Measurements from ENCODE around the gene HJV.
"Not testable (repeated sequence)": the region's sequence is repeated elsewhere in the genome, so short reads cannot be mapped to it uniquely, and the experiment has no call there.

HJV gene, protein sequence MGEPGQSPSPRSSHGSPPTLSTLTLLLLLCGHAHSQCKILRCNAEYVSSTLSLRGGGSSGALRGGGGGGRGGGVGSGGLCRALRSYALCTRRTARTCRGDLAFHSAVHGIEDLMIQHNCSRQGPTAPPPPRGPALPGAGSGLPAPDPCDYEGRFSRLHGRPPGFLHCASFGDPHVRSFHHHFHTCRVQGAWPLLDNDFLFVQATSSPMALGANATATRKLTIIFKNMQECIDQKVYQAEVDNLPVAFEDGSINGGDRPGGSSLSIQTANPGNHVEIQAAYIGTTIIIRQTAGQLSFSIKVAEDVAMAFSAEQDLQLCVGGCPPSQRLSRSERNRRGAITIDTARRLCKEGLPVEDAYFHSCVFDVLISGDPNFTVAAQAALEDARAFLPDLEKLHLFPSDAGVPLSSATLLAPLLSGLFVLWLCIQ

DNA sequence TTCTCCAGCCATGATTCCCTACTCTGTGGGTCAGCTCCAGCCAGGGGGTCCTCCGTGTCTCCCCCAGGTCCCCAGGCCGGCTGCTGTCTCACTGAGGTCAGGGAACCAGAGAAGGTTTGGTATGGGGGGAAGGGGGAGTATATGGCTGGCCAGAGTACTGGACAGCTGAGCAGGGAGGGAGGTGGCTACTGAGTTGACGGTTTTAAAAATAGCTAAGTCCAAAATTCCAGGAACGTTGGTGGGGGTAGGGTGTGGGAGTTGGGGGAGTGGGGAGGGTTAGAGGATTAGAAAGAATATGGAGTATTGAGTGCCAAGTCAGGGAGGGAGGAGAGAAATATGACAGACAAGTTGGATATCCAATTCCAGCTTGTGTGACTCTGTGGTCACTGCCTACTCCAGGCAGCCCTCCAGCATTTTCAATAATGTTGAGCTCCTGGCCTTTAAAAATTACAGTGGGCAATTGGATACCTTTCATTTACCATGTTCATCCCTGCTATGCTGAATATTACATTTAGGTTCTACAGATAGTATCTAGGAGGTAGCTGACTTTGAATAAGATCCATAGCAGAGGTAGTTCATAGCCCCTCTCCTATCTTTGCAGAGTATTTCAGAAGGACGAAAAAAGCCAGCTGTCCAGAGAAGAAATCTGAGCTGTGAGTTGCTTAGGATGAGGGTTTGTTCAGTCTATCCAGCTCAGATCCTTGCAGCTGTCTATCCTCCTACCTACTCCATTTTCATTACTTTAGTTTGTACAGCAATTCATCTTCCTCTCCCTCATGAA is at the start of gene HJV:
Gene HJV (minus strand): TSS at position 114 of the 781 bp plus-strand sequence. CDS start 1,504 bp downstream, outside the sequence.
- Mint-ChIP-seq H3K9me3 (no peaks in the 10 kb centered on the region), H3K36me3 (ENCODE audit: insufficient read depth) (no peaks in the 10 kb centered on the region), H3K4me1 (peaks cover 6% of the 10 kb centered on the region), H3K4me3 (no peak within 1 kb of the TSS), H3K27me3 (peaks cover 74% of the 10 kb centered on the region), H3K27ac (ENCODE audit: low read depth) (no peak within 1 kb of the TSS)
- no peak for ATAC-seq (replicated peaks; ENCODE audit: extremely low read depth, poor library complexity, severe bottlenecking)
- DNase-seq (ENCODE audit: low spot score in 2 of 2), result no peak

DNA sequence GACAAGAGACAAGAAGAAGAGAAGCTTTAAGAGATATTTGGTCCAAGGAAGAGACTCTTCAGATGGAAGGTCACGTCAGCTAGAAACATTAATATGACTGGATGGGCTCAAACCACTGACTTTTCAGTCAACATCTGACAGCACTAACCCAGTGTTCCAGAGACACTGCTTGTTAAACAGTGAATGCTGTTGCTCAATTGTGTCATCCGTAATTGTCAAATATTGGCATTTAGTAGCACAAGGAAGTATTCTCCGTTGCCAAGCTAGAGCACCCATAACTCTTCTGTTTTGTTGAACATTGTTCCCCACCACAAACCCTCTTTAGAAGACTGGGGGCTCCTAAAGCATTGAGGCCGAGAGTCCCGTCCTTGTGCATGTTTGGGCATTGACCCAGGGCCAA is 37.6 kb upstream of the HJV start:
- not testable (repeated sequence) for H3K36me3 Mint-ChIP-seq (ENCODE audit: insufficient read depth); H3K27me3 Mint-ChIP-seq; H3K4me3 Mint-ChIP-seq; H3K27ac Mint-ChIP-seq (ENCODE audit: low read depth); DNase-seq (ENCODE audit: low spot score in 2 of 2); H3K4me1 Mint-ChIP-seq; ATAC-seq (replicated peaks; ENCODE audit: extremely low read depth, poor library complexity, severe bottlenecking); H3K9me3 Mint-ChIP-seq

DNA sequence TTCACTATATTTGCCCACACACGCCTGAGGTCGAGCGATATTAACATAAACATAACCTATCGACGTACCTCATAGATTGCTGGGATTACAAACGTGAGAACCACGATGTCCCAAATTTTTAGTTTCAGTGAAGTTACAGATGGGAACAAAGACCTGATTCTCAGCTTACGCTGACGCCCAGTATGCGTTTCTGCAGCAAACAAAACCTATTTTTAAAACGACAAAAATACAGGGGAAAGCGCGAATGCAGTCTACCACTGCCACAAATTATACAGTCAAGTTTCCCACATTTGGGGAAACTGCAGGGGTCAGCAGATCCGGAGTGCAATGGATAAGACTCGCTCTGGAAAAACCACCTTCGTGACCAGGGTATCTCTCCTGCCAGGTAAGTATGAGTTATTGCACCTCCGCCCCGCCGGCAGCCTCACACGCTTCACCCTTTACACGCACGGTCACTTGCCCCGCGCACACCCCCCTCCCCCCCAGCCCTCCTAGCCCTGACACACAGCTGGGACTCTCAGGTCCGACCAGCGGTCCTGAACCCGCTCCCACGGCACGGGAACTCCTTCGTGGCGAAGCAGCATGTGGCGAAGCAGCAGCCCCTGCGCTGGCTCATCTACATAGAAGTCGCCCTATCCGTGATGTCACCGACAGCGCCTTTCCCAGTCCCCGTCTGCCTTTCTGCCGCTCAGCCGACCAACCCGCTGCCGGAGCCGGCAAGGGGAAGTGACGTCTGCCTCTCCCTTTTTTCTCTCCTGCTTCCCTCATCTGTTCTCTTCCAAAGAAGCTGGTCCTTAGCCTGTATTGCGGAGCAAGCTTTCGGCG is 30.5 kb upstream of the HJV start:
- H3K9me3 Mint-ChIP-seq, H3K27me3 Mint-ChIP-seq: not testable (repeated sequence)
- DNase-seq (ENCODE audit: low spot score in 2 of 2) (peak; percentile 51 to 73), ATAC-seq (replicated peaks; ENCODE audit: extremely low read depth, poor library complexity, severe bottlenecking) (peak; percentile 86)
- H3K36me3 Mint-ChIP-seq (ENCODE audit: insufficient read depth), result peaks cover 14% of the 10 kb centered on the region
- peaks cover 30% of the 10 kb centered on the region for H3K4me1 Mint-ChIP-seq
- peak overlapping the region; percentile 99 for H3K27ac Mint-ChIP-seq (ENCODE audit: low read depth)
- peak overlapping the region; percentile 86 for H3K4me3 Mint-ChIP-seq

DNA sequence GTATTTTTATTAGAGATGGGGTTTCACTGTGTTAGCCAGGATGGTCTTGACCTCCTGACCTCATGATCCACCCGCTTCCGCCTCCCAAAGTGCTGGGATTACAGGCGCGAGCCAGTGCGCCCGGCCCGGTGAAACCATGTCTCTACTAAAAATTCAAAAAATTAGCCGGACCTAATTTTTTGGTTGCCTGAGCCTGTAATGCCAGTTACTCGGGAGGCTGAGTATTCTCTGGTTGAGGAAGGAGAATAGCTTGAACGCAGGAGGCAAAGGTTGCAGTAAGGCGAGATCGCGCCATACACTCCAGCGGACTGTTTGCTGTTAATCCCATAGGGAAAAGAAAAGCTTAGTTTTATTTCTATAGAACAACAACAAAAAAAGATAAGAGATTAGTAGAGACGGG is 29.9 kb upstream of the HJV start:
- Mint-ChIP-seq H3K4me3 (peak overlapping the region; percentile 86), H3K36me3 (ENCODE audit: insufficient read depth) (peaks cover 14% of the 10 kb centered on the region), H3K9me3 (no peaks in the 10 kb centered on the region), H3K4me1 (peaks cover 30% of the 10 kb centered on the region), H3K27ac (ENCODE audit: low read depth) (peak overlapping the region; percentile 99), H3K27me3 (no peaks in the 10 kb centered on the region)
- ATAC-seq (replicated peaks; ENCODE audit: extremely low read depth, poor library complexity, severe bottlenecking), result no peak
- no peak for DNase-seq (ENCODE audit: low spot score in 2 of 2)

DNA sequence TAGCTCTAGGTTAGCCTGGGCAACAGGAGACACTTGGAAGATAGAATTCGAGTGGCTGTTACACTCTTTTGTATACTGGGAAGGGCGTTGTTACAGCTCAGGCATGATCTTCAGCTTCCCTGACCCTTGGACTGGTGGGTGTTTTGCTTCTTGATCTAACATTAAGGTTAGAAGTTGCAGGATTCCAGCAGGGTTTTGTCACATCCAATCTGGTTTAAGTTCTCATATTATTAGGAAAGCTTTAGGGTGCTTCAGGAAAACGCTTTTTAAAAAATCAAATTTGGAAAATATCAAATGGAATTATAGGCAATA is 29.1 kb upstream of the HJV start:
- Mint-ChIP-seq H3K4me1 (peaks cover 30% of the 10 kb centered on the region), H3K36me3 (ENCODE audit: insufficient read depth) (peaks cover 14% of the 10 kb centered on the region), H3K27ac (ENCODE audit: low read depth) (peak overlapping the region; percentile 22)
- H3K27me3 Mint-ChIP-seq; DNase-seq (ENCODE audit: low spot score in 2 of 2); H3K9me3 Mint-ChIP-seq; H3K4me3 Mint-ChIP-seq; ATAC-seq (replicated peaks; ENCODE audit: extremely low read depth, poor library complexity, severe bottlenecking): not testable (repeated sequence)

DNA sequence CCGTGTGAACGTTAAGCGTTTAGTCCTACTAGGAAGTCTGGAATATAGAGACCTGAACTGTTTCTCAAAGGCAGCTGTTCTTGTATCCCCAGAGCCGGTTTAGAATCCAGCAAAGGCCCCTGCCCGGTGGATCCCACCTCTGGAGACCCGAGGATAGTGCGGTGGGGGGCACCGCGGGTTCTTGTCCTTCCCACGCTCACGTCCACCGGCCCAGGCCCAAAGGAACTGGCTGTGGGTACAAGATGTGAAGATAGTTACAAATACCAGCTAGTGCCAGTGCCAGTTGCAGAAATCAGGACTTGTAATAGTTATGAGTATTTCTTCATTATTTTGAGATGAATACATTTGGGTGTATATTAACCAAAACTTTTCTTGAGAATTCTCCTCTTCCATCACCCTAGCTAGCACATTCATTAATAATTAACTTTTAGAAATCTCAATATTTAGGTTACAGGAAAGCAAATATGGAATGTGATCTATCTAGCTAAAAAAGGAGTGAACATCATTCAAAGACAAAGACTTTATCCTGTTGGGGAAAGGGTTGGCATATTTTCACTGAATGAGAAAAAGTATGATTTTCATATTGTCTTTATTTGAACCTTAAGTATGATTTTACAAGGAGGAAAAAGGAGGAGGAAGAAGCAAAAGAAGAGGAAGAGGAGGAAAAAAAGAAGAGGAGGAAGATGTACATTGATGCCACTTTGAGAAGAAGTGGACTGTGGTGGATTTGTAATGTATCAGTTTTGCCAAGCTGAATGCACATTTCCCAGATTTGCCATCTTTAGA is 28.5 kb upstream of the HJV start:
- ATAC-seq (replicated peaks; ENCODE audit: extremely low read depth, poor library complexity, severe bottlenecking); H3K27me3 Mint-ChIP-seq; H3K9me3 Mint-ChIP-seq; H3K4me3 Mint-ChIP-seq; DNase-seq (ENCODE audit: low spot score in 2 of 2): not testable (repeated sequence)
- Mint-ChIP-seq H3K4me1 (peaks cover 30% of the 10 kb centered on the region), H3K27ac (ENCODE audit: low read depth) (peak overlapping the region; percentile 57), H3K36me3 (ENCODE audit: insufficient read depth) (peaks cover 14% of the 10 kb centered on the region)

DNA sequence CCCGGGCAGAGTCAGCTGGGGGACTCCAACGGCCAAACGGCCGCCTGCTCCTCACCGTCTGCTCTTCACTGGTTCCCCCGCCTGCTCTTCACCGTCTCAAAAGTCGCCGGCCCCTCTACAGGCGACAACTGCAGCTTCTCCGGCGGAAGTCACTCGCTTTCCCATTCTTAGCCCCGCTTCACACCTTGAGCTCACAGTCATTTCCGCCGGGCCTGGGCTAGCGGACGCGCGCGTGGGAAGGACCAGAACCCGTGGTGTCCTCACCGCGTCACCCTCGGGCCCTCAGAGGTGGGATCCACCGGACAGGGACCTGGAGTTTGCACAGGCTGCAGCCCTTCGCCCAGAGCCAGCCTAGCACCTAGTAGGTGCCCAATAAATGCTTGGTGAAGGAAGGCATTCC is 27.9 kb upstream of the HJV start:
- no peaks in the 10 kb centered on the region for H3K27me3 Mint-ChIP-seq
- H3K9me3 Mint-ChIP-seq, result no peaks in the 10 kb centered on the region
- H3K4me3 Mint-ChIP-seq, result peak overlapping the region; percentile 63
- H3K27ac Mint-ChIP-seq (ENCODE audit: low read depth), result peak overlapping the region; percentile 57
- no peak for ATAC-seq (replicated peaks; ENCODE audit: extremely low read depth, poor library complexity, severe bottlenecking)
- H3K36me3 Mint-ChIP-seq (ENCODE audit: insufficient read depth), result peaks cover 14% of the 10 kb centered on the region
- no peak for DNase-seq (ENCODE audit: low spot score in 2 of 2)
- H3K4me1 Mint-ChIP-seq, result peaks cover 30% of the 10 kb centered on the region

DNA sequence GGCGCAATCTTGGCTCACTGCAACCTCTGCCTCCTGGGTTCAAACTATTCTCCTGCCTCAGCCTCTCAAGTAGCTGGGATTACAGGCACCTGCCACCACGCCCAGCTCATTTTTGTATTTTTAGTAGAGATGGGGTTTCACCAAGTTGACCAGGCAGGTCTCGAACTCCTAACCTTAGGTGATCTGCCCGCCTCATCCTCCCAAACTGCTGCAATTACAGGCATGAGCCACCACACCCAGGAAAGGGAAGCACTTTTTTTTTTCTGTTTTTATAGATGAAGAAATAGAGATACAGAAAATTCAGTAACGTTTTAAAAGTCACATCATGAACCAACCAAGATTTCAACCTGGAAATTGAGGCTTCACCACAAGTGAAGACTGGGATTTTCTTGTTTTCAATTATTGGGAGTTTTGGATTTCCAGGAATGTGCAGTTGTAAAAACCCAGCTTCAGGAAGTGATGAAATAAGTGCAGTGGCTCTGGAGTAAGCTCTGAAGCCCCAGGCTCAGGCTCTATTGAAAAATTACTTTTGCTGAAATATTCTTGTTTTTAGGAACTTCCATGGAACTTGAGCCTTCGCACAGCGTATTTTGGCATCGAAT is 27.1 kb upstream of the HJV start:
- H3K4me3 Mint-ChIP-seq; H3K27me3 Mint-ChIP-seq; H3K27ac Mint-ChIP-seq (ENCODE audit: low read depth); H3K9me3 Mint-ChIP-seq; DNase-seq (ENCODE audit: low spot score in 2 of 2); ATAC-seq (replicated peaks; ENCODE audit: extremely low read depth, poor library complexity, severe bottlenecking): not testable (repeated sequence)
- peaks cover 30% of the 10 kb centered on the region for H3K4me1 Mint-ChIP-seq
- peaks cover 14% of the 10 kb centered on the region for H3K36me3 Mint-ChIP-seq (ENCODE audit: insufficient read depth)

DNA sequence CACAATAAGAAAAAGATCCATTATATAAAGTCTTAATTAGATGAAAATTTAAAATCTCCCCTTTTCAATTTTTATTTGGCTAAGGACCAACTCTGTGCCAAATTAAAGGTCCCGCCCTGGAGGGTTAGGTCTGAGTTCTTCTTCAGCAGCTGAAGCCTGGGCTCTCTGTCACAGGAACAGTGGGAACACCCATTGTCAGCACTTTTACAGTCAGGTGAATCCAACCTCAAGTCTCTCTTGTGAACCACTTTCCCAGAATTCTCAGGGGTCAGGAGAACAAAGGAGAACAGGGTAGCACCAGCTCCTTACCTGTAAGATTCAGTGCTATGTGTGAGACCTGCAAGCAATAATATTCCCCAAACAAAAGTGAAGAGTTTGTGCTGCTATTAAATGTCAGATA is 25.1 kb upstream of the HJV start:
- Mint-ChIP-seq H3K27ac (ENCODE audit: low read depth) (no peak overlapping the region), H3K27me3 (no peaks in the 10 kb centered on the region), H3K4me1 (peaks cover 16% of the 10 kb centered on the region), H3K4me3 (no peak overlapping the region), H3K36me3 (ENCODE audit: insufficient read depth) (peaks cover 5% of the 10 kb centered on the region), H3K9me3 (no peaks in the 10 kb centered on the region)
- DNase-seq (ENCODE audit: low spot score in 2 of 2), result no peak
- no peak for ATAC-seq (replicated peaks; ENCODE audit: extremely low read depth, poor library complexity, severe bottlenecking)

DNA sequence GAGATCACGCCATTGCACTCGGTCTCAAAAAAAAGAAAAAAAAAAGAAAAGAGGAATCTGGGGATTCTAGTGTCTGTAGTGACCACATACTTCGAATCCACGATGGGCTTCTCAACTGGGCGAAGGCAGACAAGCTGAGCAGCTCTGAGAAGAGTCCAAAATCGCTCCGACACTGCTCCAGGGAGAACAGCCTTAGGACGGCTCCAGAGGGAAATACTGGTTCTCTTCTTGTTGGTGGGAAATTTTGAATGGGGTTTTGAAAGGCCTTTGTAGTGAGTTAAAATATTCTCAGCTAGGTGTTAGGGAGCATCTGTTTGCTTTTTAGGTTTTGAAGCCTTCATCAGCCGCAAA is 18.3 kb upstream of the HJV start:
- Mint-ChIP-seq H3K9me3 (no peaks in the 10 kb centered on the region), H3K4me3 (peak overlapping the region; percentile 98)

DNA sequence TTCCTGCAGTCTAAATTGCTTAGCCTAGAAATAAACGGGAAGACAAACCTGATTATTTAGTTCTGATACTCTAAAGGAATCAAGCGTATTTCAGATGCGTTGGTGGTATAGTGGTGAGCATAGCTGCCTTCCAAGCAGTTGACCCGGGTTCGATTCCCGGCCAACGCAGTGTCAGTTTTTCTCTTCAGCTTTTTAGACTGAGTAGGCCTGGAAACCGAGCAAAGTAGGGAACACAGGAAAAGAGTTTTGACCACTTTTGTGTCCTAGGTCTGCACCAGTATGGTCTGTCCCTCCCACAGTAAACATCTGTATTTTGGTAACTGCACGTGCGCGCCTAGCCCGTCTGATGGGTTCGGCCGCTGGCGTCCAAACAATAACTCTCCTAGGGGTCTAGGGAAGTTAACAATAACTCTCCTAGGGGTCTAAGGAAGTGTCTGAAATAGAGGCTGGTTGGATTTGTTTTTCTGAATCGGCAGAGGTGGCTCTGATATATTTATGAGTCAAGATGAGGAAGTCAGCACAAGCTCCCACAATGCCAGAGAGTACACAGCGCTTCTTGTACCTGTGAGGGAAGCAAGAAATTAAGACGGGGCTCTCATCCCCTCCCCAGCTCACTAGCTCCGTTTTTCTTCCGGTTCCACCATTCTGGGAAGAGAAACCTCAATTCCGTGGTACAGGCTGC is 15.6 kb upstream of the HJV start:
- Mint-ChIP-seq H3K9me3 (no peaks in the 10 kb centered on the region), H3K27me3 (peaks cover 13% of the 10 kb centered on the region), H3K4me1 (peaks cover 43% of the 10 kb centered on the region), H3K4me3 (peak overlapping the region; percentile 98), H3K36me3 (ENCODE audit: insufficient read depth) (peaks cover 56% of the 10 kb centered on the region), H3K27ac (ENCODE audit: low read depth) (peak overlapping the region; percentile 100)
- ATAC-seq (replicated peaks; ENCODE audit: extremely low read depth, poor library complexity, severe bottlenecking) (peak; percentile 48), DNase-seq (ENCODE audit: low spot score in 2 of 2) (peak; percentile 62 to 63)

More for the DNA sequence above, 18.3 kb upstream of the HJV start:
- Mint-ChIP-seq H3K4me1 (peaks cover 43% of the 10 kb centered on the region), H3K27ac (ENCODE audit: low read depth) (peak overlapping the region; percentile 100), H3K36me3 (ENCODE audit: insufficient read depth) (peaks cover 53% of the 10 kb centered on the region), H3K27me3 (peaks cover 13% of the 10 kb centered on the region)
- DNase-seq (ENCODE audit: low spot score in 2 of 2) (no peak), ATAC-seq (replicated peaks; ENCODE audit: extremely low read depth, poor library complexity, severe bottlenecking) (no peak)
